ENCODE measurements around the gene RPP21.

GRCh38 chr6:30359276-30359675 lies 14.3 kb downstream of the RPP21 start:
- TF ChIP-seq, protein P1, sequence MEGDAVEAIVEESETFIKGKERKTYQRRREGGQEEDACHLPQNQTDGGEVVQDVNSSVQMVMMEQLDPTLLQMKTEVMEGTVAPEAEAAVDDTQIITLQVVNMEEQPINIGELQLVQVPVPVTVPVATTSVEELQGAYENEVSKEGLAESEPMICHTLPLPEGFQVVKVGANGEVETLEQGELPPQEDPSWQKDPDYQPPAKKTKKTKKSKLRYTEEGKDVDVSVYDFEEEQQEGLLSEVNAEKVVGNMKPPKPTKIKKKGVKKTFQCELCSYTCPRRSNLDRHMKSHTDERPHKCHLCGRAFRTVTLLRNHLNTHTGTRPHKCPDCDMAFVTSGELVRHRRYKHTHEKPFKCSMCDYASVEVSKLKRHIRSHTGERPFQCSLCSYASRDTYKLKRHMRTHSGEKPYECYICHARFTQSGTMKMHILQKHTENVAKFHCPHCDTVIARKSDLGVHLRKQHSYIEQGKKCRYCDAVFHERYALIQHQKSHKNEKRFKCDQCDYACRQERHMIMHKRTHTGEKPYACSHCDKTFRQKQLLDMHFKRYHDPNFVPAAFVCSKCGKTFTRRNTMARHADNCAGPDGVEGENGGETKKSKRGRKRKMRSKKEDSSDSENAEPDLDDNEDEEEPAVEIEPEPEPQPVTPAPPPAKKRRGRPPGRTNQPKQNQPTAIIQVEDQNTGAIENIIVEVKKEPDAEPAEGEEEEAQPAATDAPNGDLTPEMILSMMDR (IDR thresholded peaks at IDR 0.05): no peak
- no peak for TF ChIP-seq POLR2A (IDR thresholded peaks at IDR 0.05)
